Stromal cell of bone marrow (primary cell): ENCODE results near the gene FBXO2.
"Not testable (repeated sequence)": the region's sequence is repeated elsewhere in the genome, so short reads cannot be mapped to it uniquely, and the experiment has no call there.

Source experiments
- DNase-seq: peaks from one replicate; pipeline ENCODE4 v3.0.0-alpha.2; 2012; ENCODE audit warnings: low read depth

Gene FBXO2

DNA sequence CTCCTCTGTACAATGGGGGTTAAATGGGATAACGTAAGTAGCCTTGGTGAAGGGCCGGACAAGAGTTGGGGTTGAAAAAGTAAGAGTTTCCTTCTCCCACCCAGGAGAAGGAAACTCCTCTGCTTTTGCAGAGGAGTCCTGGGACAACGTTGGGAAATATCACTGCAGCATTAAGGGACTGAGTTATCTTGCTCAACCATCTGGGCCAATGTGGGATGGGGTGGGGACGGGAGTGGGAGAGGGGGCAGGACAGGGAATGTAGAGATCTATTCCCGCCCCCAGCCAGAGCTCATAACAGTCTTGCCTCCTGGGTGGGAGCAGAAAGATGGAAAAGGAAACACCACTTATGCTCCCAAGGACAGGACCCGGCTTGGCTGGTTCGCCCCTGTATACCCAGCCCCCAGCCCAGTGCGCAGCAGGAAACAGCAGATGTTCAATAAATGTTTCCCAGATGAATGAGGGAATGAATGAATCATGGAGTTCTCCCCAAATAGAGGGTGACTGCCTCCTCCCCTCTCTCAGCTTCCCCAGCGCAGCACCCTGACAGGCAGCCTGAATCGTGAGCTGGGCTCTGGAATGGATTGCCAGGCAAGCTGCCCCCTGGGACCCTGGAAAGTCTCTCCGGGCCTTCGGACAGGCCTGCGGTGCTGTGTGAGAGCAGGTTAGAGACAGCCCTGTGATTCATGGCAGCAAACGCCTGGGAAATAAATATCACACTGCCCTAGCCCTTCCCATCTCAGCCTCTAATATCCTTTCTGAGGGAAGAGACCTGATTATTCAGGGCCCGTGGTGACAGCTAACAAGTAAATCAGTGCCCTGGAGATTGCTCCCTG, 24.8 kb downstream of the FBXO2 start:
- DNase-seq = no peak

DNA sequence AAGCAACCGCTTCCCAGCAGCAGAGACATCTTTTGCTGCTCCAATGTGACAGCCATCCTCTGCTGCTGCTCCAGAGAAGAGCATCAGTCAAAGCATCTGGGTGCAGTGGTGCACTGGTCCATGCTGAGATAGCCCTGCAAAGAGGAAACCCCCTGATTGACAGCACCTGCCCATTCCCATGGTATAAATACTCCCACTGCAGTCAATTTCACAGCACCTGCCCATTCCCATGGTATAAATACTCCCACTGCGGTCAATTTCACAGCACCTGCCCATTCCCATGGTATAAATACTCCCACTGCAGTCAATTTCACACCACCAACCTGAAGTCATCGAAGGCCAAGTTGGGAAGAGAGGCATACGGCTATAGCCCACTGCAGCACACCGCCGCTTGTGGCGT, 25.5 kb downstream of the FBXO2 start:
- DNase-seq = no peak

DNA sequence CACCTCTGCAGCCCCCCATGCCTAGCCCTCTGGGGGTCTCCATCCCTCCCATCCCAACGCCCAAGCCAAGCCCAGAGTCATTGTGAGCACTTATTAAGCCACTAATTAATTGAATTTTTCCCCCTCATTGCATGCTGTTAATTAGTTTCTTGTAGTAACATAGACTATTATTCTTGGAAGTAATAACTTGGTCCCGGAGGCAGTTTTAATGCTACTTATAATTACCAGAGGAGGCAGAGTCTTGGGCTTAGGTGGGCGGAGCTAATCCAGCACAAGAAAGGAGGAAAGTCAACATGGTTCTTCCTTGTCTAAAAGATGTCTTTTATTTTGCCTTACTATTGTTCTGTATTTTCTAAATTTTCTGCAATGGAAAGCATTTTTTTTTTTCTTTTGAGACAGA, 27.7 kb downstream of the FBXO2 start:
- DNase-seq = no peak

DNA sequence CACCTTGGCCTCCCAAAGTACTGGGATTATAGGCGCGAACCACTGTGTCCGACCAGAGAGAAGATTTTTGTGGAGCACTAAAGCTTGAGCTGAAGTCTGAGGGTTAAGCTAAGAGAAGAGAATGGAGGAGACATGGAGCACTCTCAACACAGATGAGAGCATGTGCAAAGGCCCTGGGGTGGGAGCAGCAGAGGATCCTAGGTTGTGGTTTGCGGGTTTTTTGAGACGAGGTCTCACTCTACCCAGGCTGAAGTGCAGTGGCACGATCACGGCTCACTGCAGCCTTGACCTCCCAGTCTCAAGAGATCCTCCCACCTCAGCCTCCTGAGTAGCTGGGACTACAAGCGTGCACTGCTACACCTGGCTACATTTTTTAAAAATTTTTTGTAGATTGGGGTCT, 30.5 kb downstream of the FBXO2 start:
- no peak for DNase-seq

DNA sequence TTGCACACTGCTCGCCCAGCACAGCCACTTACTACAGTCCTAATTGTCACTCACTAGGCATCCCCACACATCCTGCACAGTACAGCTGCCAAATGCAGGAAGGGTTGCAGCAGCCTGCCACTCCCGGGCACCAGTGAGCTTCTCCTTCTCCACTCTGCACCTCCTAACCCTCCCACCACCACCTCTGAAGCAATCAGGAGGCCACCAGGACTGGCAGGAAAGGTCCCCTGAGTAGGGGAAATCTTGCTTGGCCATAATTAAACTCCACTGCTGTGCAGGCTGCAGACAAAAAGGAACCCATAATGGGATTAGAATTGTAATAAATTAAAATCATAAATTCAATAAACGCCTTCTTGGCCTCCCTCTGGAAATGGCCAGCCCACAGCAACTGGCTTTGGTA, 31.8 kb downstream of the FBXO2 start:
- no peak for DNase-seq

DNA sequence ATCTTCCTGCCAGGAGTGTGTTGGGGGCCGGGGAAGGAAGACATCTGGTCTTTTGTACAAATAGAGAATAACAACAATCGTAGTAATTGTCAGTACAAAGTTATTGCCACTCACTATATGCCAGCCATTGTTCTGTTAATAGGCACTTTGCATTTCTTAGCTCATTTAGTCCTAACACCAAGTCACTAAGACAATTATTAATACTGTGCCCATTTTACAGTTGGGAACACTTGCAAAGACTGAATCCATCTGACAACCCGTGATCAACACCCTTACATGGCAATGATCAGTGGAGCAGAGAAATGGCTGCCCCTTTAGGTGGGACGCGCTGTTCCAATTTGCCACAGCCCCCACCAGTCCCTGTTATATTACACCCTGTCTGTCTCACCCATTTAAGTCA, 33.3 kb downstream of the FBXO2 start:
- no peak for DNase-seq

DNA sequence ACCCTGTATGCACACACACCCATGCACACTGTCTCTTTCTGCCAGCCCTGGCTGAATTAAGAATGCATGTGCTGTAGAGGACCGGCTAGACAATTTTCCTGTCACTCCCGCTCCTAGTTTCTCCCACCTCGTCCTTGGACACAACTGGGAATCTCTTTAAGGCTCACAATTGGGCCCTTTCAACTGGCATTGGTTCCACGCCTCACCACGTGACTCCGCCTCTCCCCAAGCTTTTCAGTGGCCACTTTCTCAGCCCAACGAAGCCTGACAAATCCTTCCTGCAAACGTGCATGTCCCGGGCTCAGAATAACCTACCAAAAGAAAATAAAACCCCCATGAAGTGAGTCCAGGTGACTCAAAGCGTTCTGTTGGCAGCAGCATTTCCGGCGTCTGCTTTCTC, 33.8 kb downstream of the FBXO2 start:
- no peak for DNase-seq

DNA sequence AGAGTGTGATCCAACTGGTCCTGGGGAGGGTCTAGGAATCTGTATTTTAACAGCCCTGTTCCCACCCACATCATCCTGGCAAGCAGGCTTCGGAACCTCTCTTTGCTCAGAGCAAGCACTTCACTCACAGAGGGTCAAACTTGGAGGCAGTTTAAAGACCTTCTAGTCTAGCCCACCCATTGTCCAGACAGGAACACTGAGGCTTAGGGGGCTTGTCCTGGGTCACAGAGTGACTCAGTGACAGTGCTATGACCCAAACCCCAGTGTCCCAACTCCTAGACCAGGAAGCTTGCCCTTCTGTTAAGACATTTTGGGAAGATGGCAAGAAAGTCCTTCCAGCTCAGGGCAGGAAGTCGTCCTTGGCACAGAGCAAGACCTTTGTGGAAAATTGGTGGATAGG, 36.5 kb downstream of the FBXO2 start:
- no peak for DNase-seq

DNA sequence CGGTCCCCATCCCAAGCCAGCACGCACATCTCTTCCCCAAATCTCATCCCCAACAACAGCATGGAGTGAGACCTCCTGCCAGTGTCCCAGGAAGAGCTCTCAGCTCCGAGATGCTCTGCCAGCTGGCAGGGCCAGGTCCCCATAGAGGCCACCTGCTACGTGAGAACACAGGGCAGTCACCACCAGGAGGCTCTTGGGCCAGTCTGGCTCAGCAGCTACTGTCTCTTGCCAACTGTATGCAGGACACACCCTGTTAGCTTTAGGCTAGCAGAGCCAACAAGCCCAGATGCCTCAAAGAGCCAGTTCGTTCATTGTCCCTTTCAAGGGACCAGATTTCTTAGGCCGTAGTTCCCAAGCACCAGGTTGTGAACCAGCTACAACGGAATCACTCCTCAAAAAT, 36.9 kb downstream of the FBXO2 start:
- DNase-seq = no peak

DNA sequence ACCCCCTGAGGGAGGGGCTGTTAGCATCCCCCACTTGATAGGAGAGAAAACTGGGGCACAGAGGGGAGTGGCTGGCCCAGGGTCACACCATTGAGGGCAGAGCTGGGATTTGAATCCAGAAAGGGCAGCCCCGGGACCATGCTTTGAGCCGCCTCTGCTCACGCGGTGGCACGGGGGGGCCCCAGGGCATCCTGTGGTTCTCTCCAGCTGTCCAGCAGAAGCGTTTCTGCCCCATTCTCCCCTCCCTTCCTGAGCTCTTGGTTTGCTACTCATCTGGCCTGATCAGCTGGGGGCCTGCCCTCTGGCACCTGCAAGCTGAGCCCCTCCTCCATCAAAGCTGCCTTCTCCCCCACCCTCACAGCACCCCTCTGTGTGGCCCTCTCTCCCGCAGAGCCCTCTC, 37.5 kb downstream of the FBXO2 start:
- DNase-seq = no peak

DNA sequence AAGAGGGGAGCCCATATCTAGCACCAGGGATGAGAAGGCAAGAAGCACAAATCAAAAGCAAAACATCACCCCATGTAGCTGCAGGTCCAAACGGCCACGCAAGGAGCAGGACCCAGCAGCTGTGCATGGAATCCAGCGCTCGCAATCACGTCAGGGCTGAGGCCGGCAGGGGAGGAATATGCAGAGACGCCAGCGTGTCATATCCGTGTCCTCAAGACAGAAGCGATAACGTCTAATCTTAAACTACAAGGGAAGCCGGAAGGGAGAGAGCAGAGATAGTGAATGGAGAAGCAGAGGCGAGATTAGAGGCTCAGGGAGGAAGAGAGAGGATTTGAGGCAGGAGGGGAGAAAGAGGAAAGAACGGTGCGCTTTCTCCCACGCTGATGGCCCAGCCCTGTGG, 39.1 kb downstream of the FBXO2 start:
- no peak for DNase-seq

DNA sequence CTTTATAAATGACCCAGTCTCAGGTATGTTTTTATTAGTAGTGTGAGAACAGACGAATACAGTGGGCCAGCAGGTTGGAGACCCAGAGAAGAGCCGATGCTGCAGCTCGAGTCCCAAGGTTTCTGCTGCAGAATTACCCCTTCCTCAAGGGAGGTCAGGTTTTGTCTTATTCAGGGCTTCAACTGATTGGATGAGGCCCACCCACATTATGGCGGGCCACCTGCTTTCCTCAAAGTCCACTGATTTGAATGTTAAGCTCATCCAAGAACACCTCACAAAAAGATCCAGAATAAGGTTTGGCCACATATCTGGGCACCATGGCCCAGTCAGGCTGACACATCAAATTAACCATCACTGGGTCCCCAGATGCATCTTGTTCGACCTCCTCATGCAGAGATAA, 40.9 kb downstream of the FBXO2 start:
- DNase-seq = no peak

DNA sequence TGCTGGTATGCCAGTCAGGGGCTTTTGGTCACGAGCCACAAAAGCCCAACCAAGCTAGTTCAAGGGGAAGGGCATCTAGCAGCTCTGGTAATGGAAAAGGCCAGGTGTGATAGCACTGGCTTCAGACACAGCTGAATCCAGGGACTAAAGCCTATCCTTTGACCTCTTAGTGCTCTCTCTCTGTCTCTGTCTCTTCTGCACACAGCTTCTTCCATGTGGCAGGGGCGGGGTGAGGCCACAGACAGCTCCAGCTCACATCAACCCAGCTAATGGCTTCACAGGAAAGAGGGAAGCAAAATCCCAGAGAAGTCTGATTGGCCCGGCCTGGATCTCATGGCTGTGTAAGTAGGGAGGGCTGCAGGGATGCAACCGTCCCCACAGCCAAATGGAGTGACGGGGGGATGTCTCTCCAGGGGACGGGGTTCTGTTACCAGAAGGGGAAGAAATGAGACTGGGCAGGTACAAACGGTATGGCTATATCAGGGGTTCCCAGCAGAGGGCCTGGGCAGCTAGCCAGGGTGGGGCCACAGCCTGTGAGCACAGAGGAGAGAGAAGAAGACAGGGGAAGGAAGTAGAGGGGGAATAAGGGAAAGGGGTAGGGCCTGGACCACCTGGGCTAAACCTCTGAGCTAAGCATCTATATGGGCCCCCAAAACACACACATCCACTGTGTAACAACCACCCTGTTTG, 42.4 kb downstream of the FBXO2 start:
- no peak for DNase-seq

DNA sequence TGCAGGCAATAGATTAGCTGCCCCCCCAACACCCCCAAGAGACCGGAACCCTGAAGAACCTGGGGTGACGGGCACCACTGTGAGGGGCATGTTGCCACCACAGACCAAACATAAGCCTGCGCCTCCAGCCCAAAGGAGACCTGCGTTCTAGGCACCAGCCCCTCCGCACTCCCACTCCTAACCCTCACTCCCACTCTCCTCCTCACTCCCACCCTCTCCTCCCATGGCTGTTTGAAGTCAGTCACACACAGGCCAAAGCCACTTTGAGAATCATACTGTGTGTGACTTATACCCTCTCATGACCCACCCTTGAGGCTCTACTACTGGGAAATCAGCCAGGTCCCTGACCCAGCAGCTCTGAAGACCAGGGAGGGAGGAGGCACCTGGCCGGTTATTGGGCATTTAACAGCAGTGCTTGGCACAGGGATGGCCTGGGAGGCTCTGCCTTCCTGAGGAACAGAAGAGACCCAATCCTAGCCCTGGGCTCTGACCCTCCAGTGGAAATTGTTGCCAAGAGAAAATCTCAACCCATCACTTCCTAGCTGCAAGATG, 43.5 kb downstream of the FBXO2 start:
- no peak for DNase-seq

DNA sequence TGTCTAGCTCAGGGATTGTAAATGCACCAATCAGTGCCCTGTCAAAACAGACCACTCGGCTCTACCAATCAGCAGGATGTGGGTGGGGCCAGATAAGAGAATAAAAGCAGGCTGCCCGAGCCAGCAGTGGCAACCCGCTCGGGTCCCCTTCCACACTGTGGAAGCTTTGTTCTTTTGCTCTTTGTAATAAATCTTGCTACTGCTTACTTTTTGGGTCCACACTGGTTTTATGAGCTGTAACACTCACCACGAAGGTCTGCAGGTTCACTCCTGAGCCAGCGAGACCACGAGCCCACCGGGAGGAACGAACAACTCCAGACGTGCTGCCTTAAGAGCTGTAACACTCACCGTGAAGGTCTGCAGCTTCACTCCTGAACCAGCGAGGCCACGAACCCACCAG, 44.9 kb downstream of the FBXO2 start:
- not testable (repeated sequence) for DNase-seq

DNA sequence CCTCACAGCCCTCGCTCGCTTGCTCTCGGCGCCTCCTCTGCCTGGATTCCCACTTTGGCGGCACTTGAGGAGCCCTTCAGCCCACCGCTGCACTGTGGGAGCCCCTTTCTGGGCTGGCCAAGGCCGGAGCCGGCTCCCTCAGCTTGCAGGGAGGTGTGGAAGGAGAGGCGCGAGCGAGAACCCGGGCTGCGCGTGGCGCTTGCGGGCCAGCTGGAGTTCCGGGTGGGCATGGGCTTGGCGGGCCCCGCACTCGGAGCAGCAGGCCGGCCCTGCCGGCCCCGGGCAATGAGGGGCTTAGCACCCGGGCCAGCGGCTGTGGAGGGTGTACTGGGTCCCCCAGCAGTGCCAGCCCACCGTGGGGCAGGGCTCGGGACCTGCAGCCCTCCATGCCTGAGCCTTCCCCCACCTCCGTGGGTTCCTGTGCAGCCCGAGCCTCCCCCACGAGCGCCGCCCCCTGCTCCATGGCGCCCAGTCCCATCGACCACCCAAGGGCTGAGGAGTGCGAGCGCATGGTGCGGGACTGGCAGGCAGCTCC, 45.6 kb downstream of the FBXO2 start:
- DNase-seq = not testable (repeated sequence)

DNA sequence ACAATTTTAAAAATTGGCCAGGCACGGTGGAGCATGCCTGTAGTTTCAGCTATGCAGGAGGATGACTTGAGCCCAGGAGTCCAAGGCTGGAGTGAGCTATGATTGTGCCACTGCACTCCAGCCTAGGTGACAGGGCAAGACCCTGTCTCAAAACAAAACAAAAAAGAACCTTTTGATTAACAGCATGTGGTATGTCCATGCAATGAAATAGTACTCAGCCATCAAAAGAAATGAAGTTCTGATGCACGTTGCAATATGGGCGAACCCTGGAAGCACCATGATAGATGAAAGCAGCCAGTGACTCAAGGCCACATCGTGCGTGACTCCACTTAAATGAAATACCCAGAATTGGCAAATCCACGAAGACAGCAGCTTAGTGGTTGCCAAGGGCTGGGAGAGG, 47.5 kb downstream of the FBXO2 start:
- DNase-seq = no peak

DNA sequence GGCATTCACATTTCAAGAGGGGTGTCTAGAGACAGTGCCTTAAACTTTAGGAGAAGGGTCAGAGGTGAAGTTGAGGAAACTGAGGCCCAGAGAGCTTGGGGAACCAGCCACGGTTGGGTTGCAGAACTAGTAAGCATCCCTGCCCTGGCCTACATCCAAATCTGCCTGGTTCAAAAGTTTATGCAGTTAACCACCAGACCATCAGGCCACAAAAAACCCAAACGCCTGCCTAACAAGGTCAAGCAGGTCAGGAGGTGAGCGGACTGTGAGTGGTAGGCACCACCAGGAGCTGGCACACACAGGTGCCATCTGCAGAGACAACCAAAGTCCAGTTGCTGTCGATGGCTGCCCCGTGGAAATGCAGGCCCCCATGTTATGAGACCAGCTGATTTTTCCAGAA, 51.2 kb downstream of the FBXO2 start:
- DNase-seq = no peak

DNA sequence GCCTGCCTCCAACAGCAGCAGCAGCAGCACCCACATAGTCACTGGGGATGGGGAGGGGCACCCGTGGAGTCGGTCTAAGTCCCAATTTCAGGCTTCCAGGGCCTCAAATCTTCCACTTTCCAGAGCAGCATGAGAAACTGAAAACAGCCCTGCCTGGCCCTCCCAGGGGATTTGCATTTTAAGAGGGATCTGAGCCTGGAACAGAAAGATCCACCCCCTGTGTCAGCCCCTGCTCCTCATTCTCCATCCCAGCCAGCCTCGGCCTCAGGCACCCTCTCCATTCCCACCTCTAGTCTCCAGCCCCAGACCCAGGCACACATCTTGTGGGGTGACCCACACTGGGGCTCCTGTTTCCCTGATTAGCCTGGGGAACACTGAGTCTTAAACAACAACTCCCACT, 51.8 kb downstream of the FBXO2 start:
- no peak for DNase-seq

DNA sequence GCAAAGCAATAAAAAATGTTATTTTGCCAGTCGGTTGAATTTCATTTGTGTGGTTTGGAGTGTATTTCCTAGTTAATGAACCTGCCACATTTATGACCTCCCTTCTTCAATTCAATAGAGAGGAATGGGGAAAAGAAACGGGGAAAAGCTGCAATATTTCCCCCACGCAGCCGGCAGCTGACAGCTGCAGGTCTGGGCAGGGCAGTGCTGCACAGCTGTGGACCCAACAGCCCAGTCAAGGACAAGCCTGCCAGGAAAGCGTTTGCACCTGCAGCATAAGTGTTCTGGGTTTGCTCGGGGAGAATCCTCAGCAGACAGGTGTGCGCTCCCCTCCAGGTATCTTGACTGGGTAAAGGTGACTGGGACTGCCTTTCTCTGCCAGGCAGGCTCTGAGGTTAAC, 53.4 kb downstream of the FBXO2 start:
- DNase-seq = no peak

DNA sequence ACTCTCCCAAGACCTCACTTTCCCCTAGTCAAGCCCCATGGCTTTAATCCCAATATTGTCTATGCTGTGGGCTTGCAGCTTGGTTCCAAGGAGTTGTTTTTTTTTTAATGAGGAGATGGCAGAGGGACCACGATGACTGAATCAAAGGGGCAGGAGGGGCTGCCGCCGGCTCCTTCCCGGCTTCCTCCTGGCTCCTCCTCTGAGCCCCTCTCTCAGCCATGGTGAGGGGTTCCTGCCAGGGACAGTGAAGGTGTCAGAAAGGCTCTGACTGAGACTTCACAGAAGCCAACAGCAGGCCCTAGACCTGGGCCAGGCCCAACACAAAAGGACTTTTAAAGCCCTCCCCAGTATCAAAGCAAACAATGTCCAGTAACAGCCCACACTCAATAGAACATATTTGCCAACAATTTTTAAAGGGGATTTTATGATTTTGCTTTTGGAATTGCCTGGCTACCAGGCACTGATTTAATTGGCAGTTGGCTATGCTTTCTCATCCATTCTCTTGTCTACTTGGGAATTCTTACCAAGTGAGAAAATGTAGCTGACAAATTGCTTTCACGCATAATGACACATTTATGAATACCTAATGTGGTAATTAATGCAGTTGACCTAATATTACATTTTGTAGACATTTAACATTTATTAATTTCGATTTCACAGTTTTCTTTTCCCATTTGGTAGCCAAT, 54.2 kb downstream of the FBXO2 start:
- DNase-seq = no peak

DNA sequence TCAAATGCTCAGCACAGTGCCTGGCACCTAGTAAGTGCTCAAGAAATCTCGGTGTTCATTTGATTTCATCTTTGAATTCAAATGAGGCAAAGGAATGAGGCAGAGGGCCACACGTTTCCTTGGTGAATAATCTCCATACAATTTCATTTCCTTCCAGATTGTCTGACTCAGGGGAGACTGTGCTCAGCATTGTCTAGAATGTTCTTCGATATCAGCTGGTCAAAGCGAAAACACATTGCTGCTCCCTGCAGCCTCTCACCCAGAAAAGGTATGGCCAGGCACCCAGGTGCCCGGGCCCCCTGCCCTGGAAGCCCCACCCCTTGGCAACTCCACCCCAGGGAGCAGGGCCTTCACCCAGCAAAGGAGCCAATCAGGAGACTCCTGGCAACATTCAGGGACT, 55.8 kb downstream of the FBXO2 start:
- peak; percentile 1 for DNase-seq
